H9 (cell line): Measurements from ENCODE around the gene NPAS3. TPM values are rescaled to one million over a fixed set of nuclear protein-coding genes. Genes with fewer than 3 reads are reported as not detected.

Experiments used
- DNase-seq: peaks from one replicate; pipeline ENCODE4 v3.0.0-alpha.2; 2017
- H2AFZ ChIP-seq: one replicate; pipeline ENCODE4 v1.6.1; 2013; ENCODE audit warnings: mild to moderate bottlenecking, low read length, control low read depth, moderate library complexity
- H2AK5ac ChIP-seq: 2 replicates; pipeline ENCODE4 v1.6.1; 2013; ENCODE audit warnings: low read length, control low read depth, mixed read lengths; ENCODE audit not compliant: insufficient read length
- H2BK120ac ChIP-seq: one replicate; pipeline ENCODE4 v1.6.1; 2013; ENCODE audit warnings: low read depth, mild to moderate bottlenecking, low read length, control low read depth, inconsistent platforms; ENCODE audit not compliant: poor library complexity, severe bottlenecking
- H2BK12ac ChIP-seq: 2 replicates; pipeline ENCODE4 v1.6.1; 2013; ENCODE audit warnings: low read length, control low read depth, mixed read lengths, low read depth; ENCODE audit not compliant: insufficient read length
- H2BK15ac ChIP-seq: 2 replicates; pipeline ENCODE4 v1.6.1; 2013; ENCODE audit warnings: low read depth, low read length, control low read depth
- H2BK20ac ChIP-seq: one replicate; pipeline ENCODE4 v1.6.1; 2013; ENCODE audit warnings: low read depth, mild to moderate bottlenecking, low read length, control low read depth, inconsistent platforms; ENCODE audit not compliant: poor library complexity, severe bottlenecking
- H2BK5ac ChIP-seq: 2 replicates; pipeline ENCODE4 v1.6.1; 2013; ENCODE audit warnings: low read length, control low read depth, mixed read lengths; ENCODE audit not compliant: insufficient read length
- H3K14ac ChIP-seq: 2 replicates; pipeline ENCODE4 v1.6.1; 2013; ENCODE audit warnings: low read length, control low read depth; ENCODE audit not compliant: insufficient read depth
- H3K18ac ChIP-seq: 2 replicates; pipeline ENCODE4 v1.6.1; 2013; ENCODE audit warnings: low read depth, mild to moderate bottlenecking, mixed read lengths, low read length, control low read depth; ENCODE audit not compliant: insufficient read length
- H3K23ac ChIP-seq: 2 replicates; pipeline ENCODE4 v1.6.1; 2013; ENCODE audit warnings: low read length, control low read depth, mixed read lengths, low read depth; ENCODE audit not compliant: insufficient read length
- H3K23me2 ChIP-seq: 2 replicates; pipeline ENCODE4 v1.6.1; 2013; ENCODE audit warnings: low read depth, mild to moderate bottlenecking, mixed read lengths, low read length, control low read depth; ENCODE audit not compliant: insufficient read length, poor library complexity, severe bottlenecking
- H3K27ac ChIP-seq: 2 replicates; pipeline ENCODE4 v1.5.1; 2013; ENCODE audit warnings: low read length, control low read depth, mixed read lengths, low read depth; ENCODE audit not compliant: insufficient read length
- H3K27me3 ChIP-seq: 2 replicates; pipeline ENCODE4 v1.6.1; 2013; ENCODE audit warnings: low read length, control low read depth, inconsistent platforms; ENCODE audit not compliant: insufficient read depth
- H3K4ac ChIP-seq: 2 replicates; pipeline ENCODE4 v1.6.1; 2013; ENCODE audit warnings: low read depth, mild to moderate bottlenecking, control low read depth, inconsistent platforms, low read length, moderate library complexity
- H3K4me1 ChIP-seq: 2 replicates; pipeline ENCODE4 v1.6.1; 2013; ENCODE audit warnings: low read length, control low read depth, inconsistent platforms; ENCODE audit not compliant: insufficient read depth
- H3K4me2 ChIP-seq: 2 replicates; pipeline ENCODE4 v1.6.1; 2013; ENCODE audit warnings: low read length, control low read depth, mixed read lengths; ENCODE audit not compliant: insufficient read length, insufficient read depth
- H3K56ac ChIP-seq: 2 replicates; pipeline ENCODE4 v1.6.1; 2013; ENCODE audit warnings: low read depth, mild to moderate bottlenecking, mixed read lengths, low read length, control low read depth; ENCODE audit not compliant: insufficient read length
- H3K79me1 ChIP-seq: 2 replicates; pipeline ENCODE4 v1.6.1; 2013; ENCODE audit warnings: low read depth, mild to moderate bottlenecking, moderate library complexity, low read length, control low read depth, inconsistent platforms; ENCODE audit not compliant: insufficient read depth, poor library complexity, severe bottlenecking
- H3K79me2 ChIP-seq: 2 replicates; pipeline ENCODE4 v1.6.1; 2013; ENCODE audit warnings: low read length, control low read depth, inconsistent platforms; ENCODE audit not compliant: insufficient read depth
- H3K9ac ChIP-seq: 2 replicates; pipeline ENCODE4 v1.6.1; 2013; ENCODE audit warnings: low read length, control low read depth, mixed read lengths; ENCODE audit not compliant: insufficient read length; ENCODE audit errors: extremely low read depth
- H3K9me3 ChIP-seq: one replicate; pipeline ENCODE4 v1.6.1; 2013; ENCODE audit warnings: low read depth, low read length, inconsistent platforms; ENCODE audit not compliant: control insufficient read depth
- H3T11ph ChIP-seq: one replicate; pipeline ENCODE4 v1.6.1; 2013; ENCODE audit warnings: mild to moderate bottlenecking, low read length, control low read depth, inconsistent platforms
- H4K20me1 ChIP-seq: one replicate; pipeline ENCODE4 v1.6.1; 2013; ENCODE audit not compliant: control insufficient read depth, insufficient read length, insufficient read depth
- H4K5ac ChIP-seq: 2 replicates; pipeline ENCODE4 v1.6.1; 2013; ENCODE audit warnings: low read depth, mild to moderate bottlenecking, mixed read lengths, low read length, control low read depth; ENCODE audit not compliant: insufficient read length
- H4K8ac ChIP-seq: replicated peaks from 2 replicates; pipeline ENCODE4 v1.6.1; 2013; ENCODE audit warnings: low read length, control low read depth, mixed read lengths, low read depth; ENCODE audit not compliant: insufficient read length
- H4K91ac ChIP-seq: 2 replicates; pipeline ENCODE4 v1.6.1; 2013; ENCODE audit warnings: low read depth, mild to moderate bottlenecking, moderate library complexity, mixed read lengths, low read length, control low read depth; ENCODE audit not compliant: insufficient read length
- H3K27ac Mint-ChIP-seq, 3 experiments: 2 replicates in 2 of 3; 3 replicates in 1 of 3; pipeline ENCODE4 v1.8.0; 2020 to 2021; ENCODE audit warnings: mixed read lengths in 3 of 3, mild to moderate bottlenecking in 1 of 3, moderate library complexity in 1 of 3
- H3K27me3 Mint-ChIP-seq: 2 replicates; pipeline ENCODE4 v1.8.0; 2021; ENCODE audit warnings: low read depth, mild to moderate bottlenecking, moderate library complexity, mixed read lengths
- H3K36me3 Mint-ChIP-seq, 3 experiments: 2 replicates in 2 of 3; 3 replicates in 1 of 3; pipeline ENCODE4 v1.8.0; 2020 to 2021; ENCODE audit warnings: low read depth in 3 of 3, mixed read lengths in 3 of 3; ENCODE audit not compliant: insufficient read depth in 1 of 3
- H3K4me1 Mint-ChIP-seq, 2 experiments: 2 replicates each; pipeline ENCODE4 v1.8.0; 2020; ENCODE audit warnings: mixed read lengths in 2 of 2
- H3K4me3 Mint-ChIP-seq, 2 experiments: 2 replicates in 1 of 2; 3 replicates in 1 of 2; pipeline ENCODE4 v1.8.0; 2020 to 2021; ENCODE audit warnings: mild to moderate bottlenecking in 2 of 2, mixed read lengths in 2 of 2, moderate library complexity in 1 of 2
- H3K9me3 Mint-ChIP-seq, 2 experiments: 2 replicates in 1 of 2; 3 replicates in 1 of 2; pipeline ENCODE4 v1.8.0; 2020; ENCODE audit warnings: mild to moderate bottlenecking in 2 of 2, mixed read lengths in 2 of 2, moderate library complexity in 1 of 2
- CTCF ChIP-seq: fragments of 200-600 bp; sonication (generic); conservative IDR thresholded peaks from 3 replicates; pipeline ENCODE4 v1.8.0; 2021; ENCODE audit warnings: antibody characterized with exemption, mild to moderate bottlenecking
- WGBS: extraction: QIAGEN DNeasy Blood & Tissue Kit; methylation state at CpG from one replicate; pipeline ENCODE4 v1.1.7; 2013; ENCODE audit warnings: missing lambda C conversion rate, low lambda C conversion rate, mixed read lengths; ENCODE audit not compliant: insufficient read length; ENCODE audit errors: extremely low coverage; 5-methylcytosine and 5-hydroxymethylcytosine counted together
- total RNA-seq: library from RNA; stranded (reverse); gene quantifications from 2 replicates; pipeline ENCODE4 v1.2.1, GENCODE V29; 2021

The NPAS3 gene
- total RNA-seq, 1 experiment from 2014 or later, result 0.17 TPM

DNA sequence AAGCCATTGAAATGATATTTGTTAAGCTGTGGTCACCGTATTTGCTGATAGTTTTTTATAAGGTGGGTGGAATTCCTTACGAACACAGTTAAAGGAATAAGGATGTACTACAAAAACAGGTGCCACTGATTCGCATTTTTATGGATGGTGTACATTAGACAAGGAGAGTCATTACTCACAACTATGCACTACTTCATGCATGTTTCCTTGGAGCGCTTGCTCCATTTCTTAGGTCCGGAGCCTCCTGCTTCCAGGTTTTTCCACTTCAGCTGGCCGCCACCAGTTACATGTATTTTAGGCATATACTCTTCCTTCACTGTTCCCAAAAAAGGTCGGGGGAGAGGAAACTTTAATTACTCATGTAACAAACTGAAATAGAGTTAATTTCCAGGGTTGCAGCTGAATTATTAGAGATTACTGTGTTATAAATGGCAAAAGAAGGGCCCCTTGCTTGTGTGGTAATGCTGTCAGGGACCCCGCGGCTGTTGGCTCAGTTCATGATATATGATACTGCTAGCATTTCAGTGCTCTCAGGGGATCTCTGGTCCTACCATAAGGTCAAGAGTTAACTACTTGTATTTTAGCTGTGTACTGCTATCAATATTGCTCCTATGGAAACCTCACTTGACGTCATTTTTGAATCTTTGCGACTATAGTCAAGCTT is 454.7 kb downstream of the NPAS3 start:
- H3K36me3 Mint-ChIP-seq, result no peaks in the 10 kb centered on the region
- H3K23me2 ChIP-seq, result no peaks in the 10 kb centered on the region
- H2AK5ac ChIP-seq, result no peak overlapping the region
- no peak overlapping the region for H3K4me2 ChIP-seq
- H2AFZ ChIP-seq, result no peak overlapping the region
- H3K79me1 ChIP-seq, result no peaks in the 10 kb centered on the region
- H2BK120ac ChIP-seq, result no peak overlapping the region
- H3K14ac ChIP-seq, result no peak overlapping the region
- H4K91ac ChIP-seq, result no peak overlapping the region
- H3T11ph ChIP-seq, result no peak overlapping the region
- H3K27ac ChIP-seq, result no peak overlapping the region
- no peak overlapping the region for H4K5ac ChIP-seq
- H3K79me2 ChIP-seq, result no peaks in the 10 kb centered on the region
- no CpG with 5 or more reads among the region's 11 CpGs for WGBS
- no peak overlapping the region for H3K4ac ChIP-seq
- no peak overlapping the region for H4K8ac ChIP-seq
- no peak overlapping the region for H3K27ac Mint-ChIP-seq
- no peaks in the 10 kb centered on the region for H4K20me1 ChIP-seq
- no peaks in the 10 kb centered on the region for H3K9me3 ChIP-seq
- H3K23ac ChIP-seq, result no peak overlapping the region
- H3K9me3 Mint-ChIP-seq, result no peaks in the 10 kb centered on the region
- H2BK5ac ChIP-seq, result no peak overlapping the region
- no peak overlapping the region for H2BK15ac ChIP-seq
- H3K27me3 Mint-ChIP-seq, result no peaks in the 10 kb centered on the region; the same call in 1 of the 2 replicates
- H3K18ac ChIP-seq, result no peak overlapping the region
- H3K9ac ChIP-seq, result no peak overlapping the region
- no peak overlapping the region for H2BK12ac ChIP-seq
- no peak for DNase-seq
- peaks cover 0 to 3% of the 10 kb centered on the region in 2 experiments; a peak in 1 of 4 replicates for H3K4me1 Mint-ChIP-seq
- no peak overlapping the region for H3K56ac ChIP-seq
- H3K27me3 ChIP-seq, result no peaks in the 10 kb centered on the region
- no peak overlapping the region for H3K4me3 Mint-ChIP-seq
- H2BK20ac ChIP-seq, result no peak overlapping the region
- no peak for TF ChIP-seq CTCF
- H3K4me1 ChIP-seq, result no peaks in the 10 kb centered on the region
